Heart left ventricle (tissue), 13 donors: ENCODE data around the gene SEZ6L.

Experiments used
- CTCF ChIP-seq, 12 donors: fragments of 200-600 bp; sonication (generic) in 4 of 12; IDR thresholded peaks; one replicate each; pipeline versions ENCODE4 v1.5.0 to v1.8.0; 2018 to 2022; ENCODE audit warnings: antibody characterized with exemption in 12 of 12, mild to moderate bottlenecking in 5 of 12
- POLR2A ChIP-seq, 2 donors: fragments of 450-650 bp; IDR thresholded peaks; one replicate each; pipeline ENCODE4 v1.6.1; 2017; ENCODE audit warnings: antibody characterized with exemption in 2 of 2, mild to moderate bottlenecking in 2 of 2, moderate library complexity in 2 of 2
- donor health status: ischemic (EF 13 %, LVEDD 7.1; RV severe dilation, severe dysfunction).
- donor health status: DM: no; HTN: yes; CAD: no.
- donor health status: DM: no; HTN: no; CAD: no.
- donor health status: ischemic (EF 25% LVEDD 6.9; RV normal size, moderate dysfunction).
- donor health status: ischemic (EF 25% LVEDD 5.7; RV mildly dilated, moderate dysfunction).
- donor health status: ischemic (EF 35%, LVEDD 5.7; RV mildly dilated, moderate dysfunction).
- donor health status: nonischemic (EF 11% LVEDD 7.7; RV severe dilation, severe dysfunction).
- donor health status: DM: yes; HTN: yes; CAD: no.
- donor health status: PGD.
- donor health status: ischemic (EF 29% LVEDD 5.4; RV normal size, mild dysfunction).
- donor health status: nonischemic (EF 23%, LVEDD 6.1; RV moderate dilation, normal function).

DNA sequence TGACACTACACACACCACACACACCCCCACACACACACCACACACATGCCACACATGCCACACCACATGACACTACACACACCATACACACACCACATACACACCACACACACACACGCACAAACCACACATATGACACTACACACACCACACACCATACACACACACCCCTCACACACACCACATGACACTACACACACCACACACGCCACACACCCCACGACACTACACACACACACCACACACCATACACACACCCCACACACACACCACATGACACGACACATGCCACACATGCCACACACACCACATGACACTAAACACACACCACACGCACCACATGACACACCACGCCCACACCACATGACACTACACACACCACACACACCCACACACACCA lies 158.0 kb downstream of the SEZ6L start:
- no peak for TF ChIP-seq CTCF (IDR thresholded peaks at IDR 0.05)
- no peak for TF ChIP-seq POLR2A (IDR thresholded peaks at IDR 0.05)
